ENCODE data around the gene AMPD1.

The AMPD1 gene

GRCh38 chr1:114627107-114627506 is 68.2 kb downstream of the AMPD1 start:
- no peak for DNase-seq

- no peak for DNase-seq
These were observed 72.0 kb downstream of the AMPD1 start for GRCh38 chr1:114623364-114623763.

Data from NCI-H446 treated with DMSO at 0.1 percent for 48 hours (cell line).